ENCODE measurements around the gene RXRA.

The RXRA gene

DNA sequence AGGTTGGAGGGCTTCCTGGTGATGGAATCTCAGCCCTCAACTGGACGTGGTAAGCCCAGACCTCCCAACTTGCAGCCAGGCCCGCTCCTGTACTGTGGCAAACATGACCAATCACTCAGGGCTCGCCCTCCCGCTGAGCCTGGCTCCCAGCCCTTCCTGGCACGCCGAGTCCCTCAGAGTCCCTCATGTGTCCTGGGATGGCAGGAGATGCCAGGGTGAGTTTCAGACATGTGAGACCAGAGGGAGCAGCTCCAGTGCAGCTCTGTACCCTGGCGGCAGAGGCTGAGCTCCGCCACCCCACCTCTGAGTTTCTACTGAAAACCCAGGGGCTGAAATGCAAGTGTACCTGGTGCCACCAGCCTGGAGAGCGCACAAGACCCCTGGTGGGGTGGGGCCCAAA lies 42.0 kb upstream of the RXRA start:
- no peak for FAIRE-seq
- no peak for DNase-seq (ENCODE audit: insufficient read length, low spot score)
- TF ChIP-seq, protein P1, sequence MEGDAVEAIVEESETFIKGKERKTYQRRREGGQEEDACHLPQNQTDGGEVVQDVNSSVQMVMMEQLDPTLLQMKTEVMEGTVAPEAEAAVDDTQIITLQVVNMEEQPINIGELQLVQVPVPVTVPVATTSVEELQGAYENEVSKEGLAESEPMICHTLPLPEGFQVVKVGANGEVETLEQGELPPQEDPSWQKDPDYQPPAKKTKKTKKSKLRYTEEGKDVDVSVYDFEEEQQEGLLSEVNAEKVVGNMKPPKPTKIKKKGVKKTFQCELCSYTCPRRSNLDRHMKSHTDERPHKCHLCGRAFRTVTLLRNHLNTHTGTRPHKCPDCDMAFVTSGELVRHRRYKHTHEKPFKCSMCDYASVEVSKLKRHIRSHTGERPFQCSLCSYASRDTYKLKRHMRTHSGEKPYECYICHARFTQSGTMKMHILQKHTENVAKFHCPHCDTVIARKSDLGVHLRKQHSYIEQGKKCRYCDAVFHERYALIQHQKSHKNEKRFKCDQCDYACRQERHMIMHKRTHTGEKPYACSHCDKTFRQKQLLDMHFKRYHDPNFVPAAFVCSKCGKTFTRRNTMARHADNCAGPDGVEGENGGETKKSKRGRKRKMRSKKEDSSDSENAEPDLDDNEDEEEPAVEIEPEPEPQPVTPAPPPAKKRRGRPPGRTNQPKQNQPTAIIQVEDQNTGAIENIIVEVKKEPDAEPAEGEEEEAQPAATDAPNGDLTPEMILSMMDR (IDR thresholded peaks at IDR 0.05; ENCODE audit: insufficient read depth, missing control alignments), result no peak

DNA sequence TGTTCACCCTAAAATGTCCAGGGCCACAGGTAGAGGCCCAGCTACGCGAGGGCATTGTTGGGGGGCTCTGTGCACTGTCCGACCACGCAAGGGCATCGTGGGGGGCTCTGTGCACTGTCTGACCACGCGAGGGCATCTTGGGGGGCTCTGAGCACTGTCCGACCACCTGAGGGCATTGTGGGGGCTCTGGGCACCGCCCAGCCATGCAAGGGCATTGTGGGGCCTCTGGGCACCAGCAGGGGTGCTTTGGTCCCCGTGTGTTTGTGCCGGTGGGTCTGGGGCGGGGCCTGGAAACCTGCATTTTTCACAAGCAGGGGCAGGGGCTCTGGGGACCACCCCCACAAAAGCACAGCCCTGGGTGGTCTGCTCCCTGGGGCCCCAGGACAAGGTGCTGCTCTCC lies 41.5 kb upstream of the RXRA start:
- FAIRE-seq, result no peak
- TF ChIP-seq, protein P1 (IDR thresholded peaks at IDR 0.05; ENCODE audit: insufficient read depth, missing control alignments), result no peak
- DNase-seq (ENCODE audit: insufficient read length, low spot score), result no peak

DNA sequence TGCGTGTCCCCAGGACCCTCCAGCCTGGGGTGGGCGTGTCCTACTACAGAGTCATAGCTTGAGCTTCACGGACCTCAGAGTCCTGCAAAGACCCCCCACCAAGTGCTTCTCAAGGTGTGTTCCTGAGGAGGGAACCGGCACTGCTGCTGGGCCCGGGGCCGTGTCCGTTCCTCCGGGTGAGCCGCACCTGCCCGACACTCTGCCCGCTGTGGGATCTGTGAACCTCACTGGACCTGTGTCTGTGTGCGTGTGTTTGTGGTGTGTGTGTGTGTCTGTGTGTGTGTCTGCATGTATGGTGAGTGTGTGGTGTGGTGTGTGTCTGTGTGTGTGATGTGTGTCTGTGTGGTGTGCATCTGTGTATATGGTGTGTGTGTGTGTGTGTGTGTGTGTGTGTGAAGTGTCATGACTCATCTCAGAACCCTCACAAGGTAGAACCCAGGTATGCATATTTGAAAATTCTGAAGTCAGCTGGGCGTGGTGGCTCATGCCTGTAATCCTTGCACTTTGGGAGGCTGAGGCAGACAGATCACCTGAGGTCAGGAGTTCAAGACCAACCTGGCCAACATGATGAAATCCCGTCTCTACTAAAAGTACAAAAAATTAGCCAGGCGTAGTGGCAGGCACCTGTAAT lies 40.9 kb upstream of the RXRA start:
- no peak for FAIRE-seq

DNA sequence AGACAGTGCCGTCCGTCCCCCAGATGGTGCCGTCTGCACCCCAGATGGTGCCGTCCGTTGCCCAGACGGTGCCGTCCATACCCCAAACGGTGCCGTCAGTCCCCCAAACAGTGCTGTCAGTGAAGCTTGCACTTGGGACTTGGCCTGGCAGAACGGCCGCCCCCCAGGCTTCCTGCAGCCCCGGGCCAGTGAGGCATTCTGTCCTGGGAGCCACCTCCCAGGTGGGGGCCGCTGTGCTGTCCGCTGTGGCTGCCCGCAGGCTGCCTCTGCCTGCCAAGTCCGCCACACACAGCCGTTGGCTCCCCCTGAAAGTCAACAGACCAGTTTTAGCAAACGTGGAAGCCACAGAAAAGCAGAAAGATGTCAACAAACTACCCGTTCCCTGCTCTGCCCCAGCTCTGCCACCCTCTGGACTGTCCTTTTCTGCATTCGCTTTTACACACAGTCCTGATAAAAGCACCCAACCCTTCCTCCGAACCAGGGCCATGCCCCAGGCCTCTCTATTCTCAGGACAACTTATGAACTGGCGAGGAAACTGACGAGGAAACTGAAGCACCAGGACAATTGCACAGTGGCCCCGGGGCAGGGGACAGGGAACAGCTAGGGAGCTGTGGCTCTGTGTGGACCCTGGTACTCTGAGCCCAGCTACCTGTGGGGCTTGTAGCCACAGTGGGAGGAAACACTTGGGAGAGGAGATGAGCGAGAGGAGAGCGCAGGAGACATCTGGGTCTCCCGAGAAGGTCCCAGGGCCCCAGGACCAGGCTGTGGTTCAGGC lies 39.6 kb upstream of the RXRA start:
- no peak for FAIRE-seq
- DNase-seq (ENCODE audit: insufficient read length, low spot score), result no peak
- TF ChIP-seq, protein P1 (IDR thresholded peaks at IDR 0.05; ENCODE audit: insufficient read depth, missing control alignments), result no peak

More for the DNA sequence above, 40.9 kb upstream of the RXRA start:
- TF ChIP-seq, protein P1 (IDR thresholded peaks at IDR 0.05; ENCODE audit: insufficient read depth, missing control alignments), result no peak
- DNase-seq (ENCODE audit: insufficient read length, low spot score), result no peak

DNA sequence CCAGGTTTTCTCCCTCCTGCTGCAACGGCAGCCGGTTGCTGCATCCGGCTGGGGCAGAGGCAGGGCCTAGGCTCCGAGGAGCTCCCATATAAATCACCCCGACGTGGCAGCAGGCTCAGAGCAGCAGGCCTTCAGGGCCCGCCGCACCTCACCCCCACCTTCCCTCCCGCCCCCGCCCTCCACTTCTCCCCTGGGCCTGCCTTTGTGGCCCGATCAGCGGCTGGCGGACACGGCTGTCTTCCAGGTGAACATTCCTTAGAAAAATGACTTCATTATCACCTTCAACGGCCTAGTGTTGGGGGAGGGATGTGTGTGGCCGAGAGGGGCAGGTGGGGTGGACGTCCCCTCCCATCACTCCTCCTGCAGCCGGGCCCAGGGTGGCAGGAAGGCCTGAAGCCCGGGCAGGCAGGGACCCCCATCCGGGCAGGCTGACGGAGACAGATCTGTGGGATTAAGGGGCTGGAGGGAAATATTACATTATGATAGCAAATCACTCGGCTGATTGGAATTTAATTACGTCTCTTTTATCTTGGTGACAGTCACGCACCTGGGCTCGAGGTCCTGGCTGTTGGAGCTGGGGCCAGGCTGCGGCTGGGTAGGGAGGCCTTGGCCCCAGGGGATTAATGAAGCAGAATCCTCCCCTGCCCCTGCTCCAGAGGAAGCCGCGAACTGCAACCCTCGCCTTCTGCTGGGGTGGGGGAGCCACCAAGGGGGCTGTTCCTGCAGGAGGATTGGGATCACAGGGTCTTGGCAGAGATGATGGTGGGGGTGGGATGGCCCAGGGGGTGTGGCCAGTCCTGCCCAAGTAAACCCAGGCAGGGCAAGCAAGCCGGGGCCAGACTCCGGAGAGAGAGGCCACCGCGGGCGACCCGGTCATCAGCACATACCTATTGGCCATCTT lies 38.4 kb upstream of the RXRA start:
- DNase-seq (ENCODE audit: insufficient read length, low spot score) (no peak), FAIRE-seq (no peak)

DNA sequence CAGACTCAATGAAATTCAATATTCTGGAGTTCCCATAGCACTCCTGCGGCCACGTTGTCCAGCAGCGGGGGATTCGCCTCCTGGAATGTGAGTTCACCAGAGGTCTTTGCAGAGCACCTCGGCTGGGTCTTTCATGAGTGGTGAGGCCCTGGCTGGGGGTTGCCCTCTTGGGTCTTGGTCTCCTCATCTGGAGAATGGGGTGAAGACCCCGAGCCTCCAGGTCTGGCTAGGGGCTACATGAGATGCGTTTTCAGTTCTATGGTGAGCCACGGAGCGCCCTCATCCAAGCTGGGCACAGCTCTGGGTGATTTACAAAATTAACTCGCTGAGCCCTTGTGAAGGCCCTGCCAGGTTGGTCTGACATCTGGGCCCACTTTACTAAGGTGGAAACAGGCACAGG lies 37.5 kb upstream of the RXRA start:
- DNase-seq (ENCODE audit: insufficient read length, low spot score) (no peak), FAIRE-seq (no peak)
- TF ChIP-seq, protein P1 (IDR thresholded peaks at IDR 0.05; ENCODE audit: insufficient read depth, missing control alignments), result no peak

More for the DNA sequence above, 38.4 kb upstream of the RXRA start:
- TF ChIP-seq, protein P1 (IDR thresholded peaks at IDR 0.05; ENCODE audit: insufficient read depth, missing control alignments), result no peak
